GM18499 (cell line): Measurements from ENCODE around the gene MINPP1.
"Not testable (repeated sequence)": the region's sequence is repeated elsewhere in the genome, so short reads cannot be mapped to it uniquely, and the experiment has no call there.

ENCODE experiments used
- ATAC-seq: cut with Tn5 transposase; IDR thresholded peaks from one replicate; pipeline ENCODE4 v1.9.1; 2021; ENCODE audit warnings: moderate number of reproducible peaks; ENCODE audit not compliant: insufficient read depth, unreplicated experiment

The MINPP1 gene

GRCh38 chr10:87504640-87505365 lies at the start of gene MINPP1:
TSS of gene MINPP1 (plus strand) at chr10:87504893. CDS start at chr10:87504916, 23 bp downstream.
- ATAC-seq, result peak; percentile 60

DNA sequence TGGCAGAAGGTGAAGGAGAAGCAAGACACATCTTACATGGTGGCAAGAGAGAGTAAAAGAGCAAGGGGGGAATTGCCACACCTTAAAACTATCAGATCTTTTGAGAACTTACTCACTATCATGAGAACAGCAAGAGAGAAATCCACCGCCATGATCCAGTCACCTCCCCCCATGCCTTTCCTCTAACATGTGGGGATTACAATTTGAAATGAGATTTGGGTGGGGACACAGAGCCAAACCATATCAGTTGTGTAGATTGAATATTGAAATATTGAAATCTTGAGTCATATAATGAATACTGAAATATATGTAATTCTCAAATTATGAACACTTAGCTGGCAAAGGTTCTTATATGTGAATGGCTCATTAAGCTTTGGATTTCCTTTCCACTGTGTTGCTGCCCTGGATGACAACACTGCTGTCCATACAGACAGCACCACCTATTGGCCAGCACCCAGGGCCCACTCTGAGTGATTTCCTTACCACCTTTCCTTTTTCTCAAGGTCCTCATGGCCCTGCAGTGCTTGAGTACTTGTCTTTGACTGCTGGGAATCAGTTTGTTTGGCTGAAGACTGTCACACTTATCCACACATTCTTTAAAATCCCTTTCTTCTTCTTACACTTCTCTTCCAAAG lies 48.0 kb upstream of the MINPP1 start:
- not testable (repeated sequence) for ATAC-seq

GRCh38 chr10:87461751-87462150 lies 42.9 kb upstream of the MINPP1 start:
- ATAC-seq, result not testable (repeated sequence)

GRCh38 chr10:87466849-87467248 lies 37.8 kb upstream of the MINPP1 start:
- not testable (repeated sequence) for ATAC-seq

- ATAC-seq, result not testable (repeated sequence)
Measured at GRCh38 chr10:87488733-87489132, 16.0 kb upstream of the MINPP1 start.

DNA sequence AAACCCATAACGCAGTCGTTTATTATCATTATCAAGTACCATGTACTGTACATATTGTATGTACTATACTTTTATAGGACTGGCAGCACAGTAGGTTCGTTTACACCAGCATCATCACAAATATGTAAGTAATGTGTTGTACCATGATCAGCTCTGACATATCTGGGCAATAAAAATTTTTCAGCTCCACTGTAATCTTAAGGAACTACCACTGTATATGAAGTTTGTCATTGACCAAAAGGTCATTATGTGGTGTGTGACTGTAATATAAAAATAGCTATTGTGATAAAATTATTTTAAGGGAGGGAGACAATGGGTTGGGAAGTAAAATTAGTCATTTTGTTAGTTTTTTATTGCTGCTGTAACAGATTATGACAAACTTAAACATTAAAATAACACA lies 14.4 kb upstream of the MINPP1 start:
- ATAC-seq, result not testable (repeated sequence)

GRCh38 chr10:87492450-87492849 lies 12.2 kb upstream of the MINPP1 start:
- ATAC-seq, result not testable (repeated sequence)

DNA sequence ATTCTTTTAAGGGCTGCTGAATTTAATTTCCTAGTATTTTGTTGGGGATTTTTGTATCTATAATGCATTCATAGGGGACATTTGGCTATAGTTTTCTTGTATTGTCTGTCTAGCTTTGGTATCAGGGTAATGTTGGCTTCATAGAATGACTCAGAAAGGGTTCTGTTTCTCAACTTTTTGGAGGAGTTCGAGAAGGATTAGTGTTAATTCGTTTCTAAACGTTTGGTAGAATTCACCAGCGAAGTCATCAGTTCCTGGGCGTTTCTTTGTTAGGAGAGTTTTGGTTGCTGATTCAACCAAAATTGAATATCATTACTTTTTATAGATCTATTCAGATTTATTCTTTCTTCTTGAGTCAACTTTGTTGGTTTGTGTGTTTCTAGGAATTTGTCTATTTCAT lies 9.2 kb upstream of the MINPP1 start:
- ATAC-seq, result not testable (repeated sequence)

DNA sequence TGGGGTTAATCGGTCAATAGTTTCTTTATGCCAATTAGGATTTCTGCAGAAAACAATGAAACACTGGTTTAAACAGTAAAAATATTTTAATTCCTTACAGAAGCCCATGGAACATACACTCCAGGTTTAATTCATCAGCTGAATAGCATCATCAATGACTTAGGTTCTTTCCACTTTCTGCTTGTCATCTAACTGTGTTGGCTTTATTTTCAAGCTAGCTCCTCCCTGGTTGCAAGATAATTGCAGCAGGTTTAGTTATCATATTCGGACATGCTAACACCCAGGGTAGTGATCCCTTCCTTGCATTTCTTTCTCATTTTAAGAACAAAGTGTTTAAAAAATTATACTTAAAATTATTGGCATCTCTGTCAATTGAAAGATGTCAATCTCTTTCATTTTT lies 7.3 kb upstream of the MINPP1 start:
- ATAC-seq, result not testable (repeated sequence)

DNA sequence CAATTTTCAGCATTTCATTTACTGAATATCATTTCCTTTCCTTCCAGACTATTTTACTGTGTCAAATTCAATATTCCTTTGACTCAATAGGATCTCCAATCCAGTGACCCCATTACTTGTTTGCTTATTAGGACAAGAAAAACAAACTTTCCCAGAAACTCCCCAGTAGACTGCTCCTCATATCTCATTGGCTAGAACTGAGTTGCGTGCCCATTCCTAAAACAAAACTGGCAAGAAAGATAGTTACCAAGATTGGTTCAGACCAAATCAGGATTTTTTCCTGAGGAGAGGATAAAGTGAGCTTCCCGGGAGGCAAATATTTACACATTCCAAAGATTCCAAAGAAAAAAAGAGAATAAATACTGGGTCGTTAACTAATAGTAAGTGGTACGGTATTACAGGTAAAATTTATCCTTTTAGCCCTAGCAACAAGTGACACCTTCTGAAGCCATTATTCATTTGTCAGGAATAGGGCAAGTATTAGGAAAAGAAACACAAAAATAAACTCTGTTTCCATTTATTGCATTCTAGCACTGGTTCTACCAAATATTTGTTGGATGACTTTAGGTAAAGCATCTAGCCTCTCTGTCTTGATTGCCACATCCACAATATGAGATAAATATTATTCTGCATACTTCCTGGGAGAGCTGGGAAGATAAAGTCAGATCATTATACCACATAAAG lies 6.4 kb upstream of the MINPP1 start:
- not testable (repeated sequence) for ATAC-seq

DNA sequence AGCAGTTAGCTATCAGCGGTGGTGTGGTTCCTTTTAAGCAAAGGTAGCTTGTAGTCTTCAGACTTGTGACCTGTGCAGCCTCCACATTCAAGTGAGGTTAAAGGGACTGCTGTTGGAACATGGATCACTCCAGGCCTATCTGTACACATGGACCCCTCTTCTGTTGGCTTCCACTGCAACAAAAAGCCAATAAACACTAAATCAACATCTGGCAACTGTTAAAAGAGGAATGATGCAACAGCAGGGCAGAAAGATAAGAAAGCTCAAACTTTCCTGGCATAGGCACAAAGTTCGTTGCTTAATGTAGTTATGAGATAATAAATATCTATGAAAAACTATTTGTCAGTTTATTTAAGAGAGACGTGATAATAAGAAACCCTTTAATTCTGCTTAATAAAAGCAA lies 4.0 kb upstream of the MINPP1 start:
- ATAC-seq, result no peak

DNA sequence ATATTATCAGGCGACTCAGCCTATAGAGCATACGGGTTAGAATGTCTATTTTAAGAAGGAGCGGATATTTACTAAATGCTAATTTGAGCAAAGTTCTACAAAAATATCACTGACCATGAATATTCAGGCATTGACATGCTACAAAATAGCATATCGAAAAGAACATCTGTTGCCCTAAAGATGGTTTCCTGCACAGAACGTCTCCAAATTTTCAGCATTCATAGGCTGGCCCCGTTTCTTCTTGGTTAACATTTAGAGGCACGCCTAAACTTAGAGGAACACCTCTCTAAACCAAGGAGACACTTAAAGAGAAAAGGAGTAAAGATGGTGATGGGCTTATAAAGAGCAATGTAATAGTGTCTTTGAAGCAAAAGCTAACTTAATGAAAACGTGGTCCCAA lies 1.3 kb upstream of the MINPP1 start:
- ATAC-seq, result no peak

DNA sequence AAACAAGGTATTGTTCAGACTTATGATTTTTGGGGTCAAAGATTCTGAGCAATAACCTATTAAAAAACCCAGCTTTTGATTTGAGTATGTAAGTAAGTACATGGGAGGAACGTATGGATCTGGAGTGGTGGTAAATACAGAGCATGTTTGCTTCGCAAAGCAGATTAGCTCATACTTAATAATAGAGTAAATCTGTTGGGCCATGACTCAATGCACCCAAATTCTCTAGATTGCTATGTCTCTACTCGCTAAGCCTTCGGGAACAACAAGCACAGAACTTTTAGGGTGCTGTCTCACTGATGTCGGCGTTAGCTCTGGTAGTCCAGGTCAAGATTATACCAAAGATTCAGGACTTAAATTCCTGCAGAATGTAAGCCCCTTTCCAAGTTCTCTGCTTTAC lies 807 bp upstream of the MINPP1 start:
- no peak for ATAC-seq

DNA sequence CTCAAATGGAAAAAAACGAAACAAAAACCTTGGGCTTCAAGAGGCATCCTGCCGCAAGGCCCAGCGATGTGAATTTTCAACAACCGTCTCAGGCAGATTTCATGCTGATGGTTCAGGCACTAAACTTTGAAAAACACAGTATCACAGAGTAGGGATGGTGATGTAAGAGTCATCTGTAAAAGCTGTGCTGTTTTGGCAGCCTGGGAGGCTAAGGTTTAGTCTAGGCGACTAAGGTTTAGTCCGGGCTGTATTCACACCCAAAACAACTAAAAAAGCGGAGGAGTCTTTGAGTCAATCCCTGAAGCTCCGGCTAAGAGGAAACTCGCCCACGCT lies 420 bp upstream of the MINPP1 start:
- no peak for ATAC-seq

- ATAC-seq, result peak; percentile 26
Measured at GRCh38 chr10:87505366-87506111, 846 bp downstream of the MINPP1 start.

DNA sequence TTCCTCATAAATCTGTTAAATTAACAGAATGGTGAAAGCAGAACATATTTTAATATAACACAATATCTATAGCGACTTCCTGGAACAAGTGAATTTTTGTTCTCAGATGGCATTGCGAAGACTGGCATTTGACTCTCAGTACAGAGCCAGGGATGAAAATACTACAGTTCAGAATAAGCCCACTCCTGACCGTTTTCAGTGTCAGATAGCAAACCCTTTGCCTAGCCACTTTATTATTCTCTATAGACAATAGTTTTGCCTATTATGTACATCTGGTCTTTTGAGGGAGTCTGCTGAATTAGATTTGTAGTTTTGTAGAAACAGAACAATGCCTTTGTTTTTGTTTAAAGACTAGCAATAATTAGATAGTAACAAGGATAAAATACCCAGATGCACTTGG lies 2.3 kb downstream of the MINPP1 start:
- no peak for ATAC-seq

DNA sequence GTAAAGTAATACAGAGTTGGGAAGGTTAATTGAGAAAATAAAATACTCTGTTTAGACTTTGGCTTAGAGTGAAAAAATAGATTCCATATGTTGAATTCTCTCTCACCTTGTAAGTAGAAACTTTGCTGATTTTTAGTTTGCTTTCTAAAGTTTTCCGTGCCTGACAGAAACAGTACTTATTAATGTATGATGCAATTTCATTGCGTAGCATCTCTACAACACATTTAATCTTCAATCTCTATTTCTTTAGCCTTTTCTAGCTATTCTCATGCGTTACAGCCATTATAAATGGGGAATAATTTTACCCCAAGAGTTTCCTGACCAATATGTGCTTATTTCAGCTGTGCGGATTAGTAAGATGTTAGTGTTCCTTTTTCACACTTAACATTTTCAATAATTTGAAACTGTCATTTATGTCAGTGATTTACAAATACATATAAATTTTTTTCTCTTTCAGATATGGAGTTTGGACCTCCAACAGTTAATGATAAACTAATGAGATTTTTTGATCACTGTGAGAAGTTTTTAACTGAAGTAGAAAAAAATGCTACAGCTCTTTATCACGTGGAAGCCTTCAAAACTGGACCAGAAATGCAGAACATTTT lies 3.3 kb downstream of the MINPP1 start:
- no peak for ATAC-seq

DNA sequence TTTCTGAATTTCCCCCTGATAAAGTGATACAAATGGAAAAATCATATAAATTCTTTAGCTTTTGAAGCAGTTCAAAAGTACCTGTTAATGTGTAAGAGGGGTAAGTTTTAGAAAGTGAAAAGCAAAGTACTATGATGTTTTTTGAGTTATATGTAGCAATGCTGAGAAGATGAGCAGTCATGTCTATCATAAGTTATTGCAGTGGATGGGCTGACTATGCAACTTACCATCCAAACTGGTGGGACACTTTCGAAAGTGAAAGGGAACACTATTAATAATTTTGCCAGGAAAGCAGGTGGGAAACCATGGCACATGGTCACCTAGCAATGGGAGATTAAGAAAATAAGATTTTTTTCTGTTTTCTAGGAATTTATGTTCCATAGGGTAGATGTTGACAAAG lies 4.1 kb downstream of the MINPP1 start:
- ATAC-seq, result no peak

DNA sequence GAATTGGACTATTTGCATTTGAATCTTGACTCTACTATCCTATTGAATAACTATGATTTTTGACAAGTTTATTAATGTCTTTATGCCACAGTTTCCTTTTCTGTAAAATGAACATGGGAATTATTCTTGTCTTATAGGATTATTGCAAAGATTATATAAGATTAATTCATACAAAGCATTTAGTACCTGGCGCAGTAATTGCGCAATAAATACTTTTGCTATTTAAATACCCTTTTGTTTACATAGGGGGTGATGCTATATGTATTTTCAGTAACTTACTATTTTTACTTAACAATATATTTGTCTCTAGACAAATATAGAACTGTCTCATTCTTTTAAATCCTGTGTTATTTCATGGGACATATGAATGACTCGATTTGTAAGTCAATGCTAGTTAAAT lies 5.3 kb downstream of the MINPP1 start:
- ATAC-seq, result no peak

DNA sequence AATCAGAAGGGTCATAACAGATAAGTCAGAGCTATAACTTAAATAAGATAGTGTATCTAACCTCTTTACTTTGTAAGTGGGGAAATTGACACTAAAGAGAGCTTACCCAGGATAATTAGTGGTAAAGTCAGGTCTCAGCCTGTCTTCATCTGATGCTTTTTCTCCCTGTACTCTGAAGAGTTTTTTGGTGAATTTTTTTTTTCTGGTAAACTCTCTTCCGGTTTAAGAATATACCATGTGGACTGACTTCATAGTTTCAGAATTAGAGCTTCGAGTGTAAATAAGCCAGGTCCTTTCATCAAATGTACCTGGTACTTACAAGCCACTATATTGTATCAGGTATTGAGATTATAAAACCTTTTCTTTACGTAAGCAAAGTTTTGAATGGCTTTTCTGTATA lies 6.8 kb downstream of the MINPP1 start:
- no peak for ATAC-seq
